Measurements from ENCODE around the gene PGLYRP1. TPM values are rescaled to one million over a fixed set of nuclear protein-coding genes. Genes with fewer than 3 reads are reported as not detected.

The PGLYRP1 gene
- total RNA-seq, 1 experiment from 2014 or later, result not detected

DNA sequence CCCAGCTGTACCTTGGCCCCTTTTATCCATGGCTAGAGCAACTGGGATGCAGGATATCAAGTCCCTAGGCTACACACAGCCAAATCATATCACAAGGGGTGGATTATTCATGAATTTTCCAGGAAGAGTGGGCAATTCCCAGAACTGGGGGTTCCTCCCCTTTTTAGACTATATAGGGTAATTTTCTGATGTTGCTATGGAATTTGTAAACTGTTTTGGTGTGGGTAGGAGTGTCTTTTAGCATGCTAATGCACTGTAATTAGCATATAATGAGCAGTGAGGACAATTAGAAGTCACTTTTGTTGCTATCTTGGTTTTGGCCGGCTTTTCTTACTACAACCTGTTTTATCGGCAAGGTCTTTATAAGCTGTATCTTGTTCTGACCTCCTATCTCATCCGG lies 35.9 kb upstream of the PGLYRP1 start:
- Histone ChIP-seq H3K79me2 (ENCODE audit: insufficient read depth, low read length) (no peaks in the 10 kb centered on the region), H3K36me3 (ENCODE audit: control insufficient read depth in 1 of 2, insufficient read depth in 2 of 2, low read length in 2 of 2) (no peaks in the 10 kb centered on the region), H3K27me3 (ENCODE audit: insufficient read depth, low read length) (peaks cover 71% of the 10 kb centered on the region), H3K4me1 (ENCODE audit: control insufficient read depth in 1 of 2, insufficient read depth in 2 of 2, low read length in 2 of 2) (peaks cover 0 to 6% of the 10 kb centered on the region in 2 experiments; a peak in 1 of 4 replicates), H3K9me3 (ENCODE audit: control insufficient read depth in 1 of 2, insufficient read depth in 1 of 2, low read depth in 1 of 2, low read length in 2 of 2) (no peaks in the 10 kb centered on the region), H3K4me3 (replicated peaks in 1 of 2; ENCODE audit: low read depth in 1 of 2, low read length in 2 of 2) (no peak overlapping the region), H3K9ac (ENCODE audit: low read length) (no peak overlapping the region), H3K9me2 (ENCODE audit: insufficient read depth) (no peaks in the 10 kb centered on the region), H3K4me2 (ENCODE audit: low read length) (no peak overlapping the region), H2AFZ (ENCODE audit: low read depth, low read length, poor library complexity, severe bottlenecking) (no peak overlapping the region), H4K20me1 (ENCODE audit: insufficient read depth) (0 out of 2 replicates have a peak, but pooled peaks cover 7% of the 10 kb centered on the region), H3K27ac (ENCODE audit: low read depth, low read length) (no peak overlapping the region)
- ChIA-PET POLR2A (no interaction called here), CTCF (no interaction called here), RAD21 (ENCODE audit: low non-redundant PET in 1 of 2, low total read pairs in 2 of 2, uncharacterized antibody in 2 of 2, unreplicated experiment in 2 of 2) (no interaction called here)
- ATAC-seq (no peak), DNase-seq (ENCODE audit: low read depth, low spot score) (no peak)
- TF ChIP-seq ZFX (IDR thresholded peaks at IDR 0.05), result no peak
- no peak for TF ChIP-seq SRF (IDR thresholded peaks at IDR 0.05; ENCODE audit: low read depth)
- TF ChIP-seq FOSL1 (IDR thresholded peaks at IDR 0.05; ENCODE audit: low read depth), result no peak
- TF ChIP-seq, protein P1, sequence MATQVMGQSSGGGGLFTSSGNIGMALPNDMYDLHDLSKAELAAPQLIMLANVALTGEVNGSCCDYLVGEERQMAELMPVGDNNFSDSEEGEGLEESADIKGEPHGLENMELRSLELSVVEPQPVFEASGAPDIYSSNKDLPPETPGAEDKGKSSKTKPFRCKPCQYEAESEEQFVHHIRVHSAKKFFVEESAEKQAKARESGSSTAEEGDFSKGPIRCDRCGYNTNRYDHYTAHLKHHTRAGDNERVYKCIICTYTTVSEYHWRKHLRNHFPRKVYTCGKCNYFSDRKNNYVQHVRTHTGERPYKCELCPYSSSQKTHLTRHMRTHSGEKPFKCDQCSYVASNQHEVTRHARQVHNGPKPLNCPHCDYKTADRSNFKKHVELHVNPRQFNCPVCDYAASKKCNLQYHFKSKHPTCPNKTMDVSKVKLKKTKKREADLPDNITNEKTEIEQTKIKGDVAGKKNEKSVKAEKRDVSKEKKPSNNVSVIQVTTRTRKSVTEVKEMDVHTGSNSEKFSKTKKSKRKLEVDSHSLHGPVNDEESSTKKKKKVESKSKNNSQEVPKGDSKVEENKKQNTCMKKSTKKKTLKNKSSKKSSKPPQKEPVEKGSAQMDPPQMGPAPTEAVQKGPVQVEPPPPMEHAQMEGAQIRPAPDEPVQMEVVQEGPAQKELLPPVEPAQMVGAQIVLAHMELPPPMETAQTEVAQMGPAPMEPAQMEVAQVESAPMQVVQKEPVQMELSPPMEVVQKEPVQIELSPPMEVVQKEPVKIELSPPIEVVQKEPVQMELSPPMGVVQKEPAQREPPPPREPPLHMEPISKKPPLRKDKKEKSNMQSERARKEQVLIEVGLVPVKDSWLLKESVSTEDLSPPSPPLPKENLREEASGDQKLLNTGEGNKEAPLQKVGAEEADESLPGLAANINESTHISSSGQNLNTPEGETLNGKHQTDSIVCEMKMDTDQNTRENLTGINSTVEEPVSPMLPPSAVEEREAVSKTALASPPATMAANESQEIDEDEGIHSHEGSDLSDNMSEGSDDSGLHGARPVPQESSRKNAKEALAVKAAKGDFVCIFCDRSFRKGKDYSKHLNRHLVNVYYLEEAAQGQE (IDR thresholded peaks at IDR 0.05; ENCODE audit: low read depth), result no peak
- no peak for TF ChIP-seq JUND (IDR thresholded peaks at IDR 0.05)
- TF ChIP-seq RAD21 (IDR thresholded peaks at IDR 0.05; ENCODE audit: low read depth), result no peak
- no peak for TF ChIP-seq SIN3A (IDR thresholded peaks at IDR 0.05; ENCODE audit: low read depth)
- TF ChIP-seq ZNF274 (IDR thresholded peaks at IDR 0.05; ENCODE audit: low read depth, low read length), result no peak
- TF ChIP-seq CEBPB (IDR thresholded peaks at IDR 0.05; ENCODE audit: low read depth), result no peak
- no peak for TF ChIP-seq EZH2 (IDR thresholded peaks at IDR 0.05)
- TF ChIP-seq, protein P2, sequence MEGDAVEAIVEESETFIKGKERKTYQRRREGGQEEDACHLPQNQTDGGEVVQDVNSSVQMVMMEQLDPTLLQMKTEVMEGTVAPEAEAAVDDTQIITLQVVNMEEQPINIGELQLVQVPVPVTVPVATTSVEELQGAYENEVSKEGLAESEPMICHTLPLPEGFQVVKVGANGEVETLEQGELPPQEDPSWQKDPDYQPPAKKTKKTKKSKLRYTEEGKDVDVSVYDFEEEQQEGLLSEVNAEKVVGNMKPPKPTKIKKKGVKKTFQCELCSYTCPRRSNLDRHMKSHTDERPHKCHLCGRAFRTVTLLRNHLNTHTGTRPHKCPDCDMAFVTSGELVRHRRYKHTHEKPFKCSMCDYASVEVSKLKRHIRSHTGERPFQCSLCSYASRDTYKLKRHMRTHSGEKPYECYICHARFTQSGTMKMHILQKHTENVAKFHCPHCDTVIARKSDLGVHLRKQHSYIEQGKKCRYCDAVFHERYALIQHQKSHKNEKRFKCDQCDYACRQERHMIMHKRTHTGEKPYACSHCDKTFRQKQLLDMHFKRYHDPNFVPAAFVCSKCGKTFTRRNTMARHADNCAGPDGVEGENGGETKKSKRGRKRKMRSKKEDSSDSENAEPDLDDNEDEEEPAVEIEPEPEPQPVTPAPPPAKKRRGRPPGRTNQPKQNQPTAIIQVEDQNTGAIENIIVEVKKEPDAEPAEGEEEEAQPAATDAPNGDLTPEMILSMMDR (IDR thresholded peaks at IDR 0.05 in 2 of 3, conservative IDR thresholded peaks at IDR 0.05 in 1 of 3; ENCODE audit: borderline replicate concordance in 1 of 3, insufficient read depth in 1 of 3, low read depth in 2 of 3, low read length in 2 of 3), result no peak
- TF ChIP-seq EGR1 (IDR thresholded peaks at IDR 0.05; ENCODE audit: low read depth), result no peak
- TF ChIP-seq CBX3 (IDR thresholded peaks at IDR 0.05; ENCODE audit: low read depth), result no peak
- TF ChIP-seq TCF7L2 (IDR thresholded peaks at IDR 0.05; ENCODE audit: borderline replicate concordance, extremely low read depth, insufficient read depth, insufficient read length), result no peak
- TF ChIP-seq EZH2phosphoT487 (IDR thresholded peaks at IDR 0.05; ENCODE audit: borderline replicate concordance), result no peak
- no peak for TF ChIP-seq ELF1 (IDR thresholded peaks at IDR 0.05; ENCODE audit: borderline replicate concordance, low read depth)
- TF ChIP-seq POLR2AphosphoS5 (IDR thresholded peaks at IDR 0.05; ENCODE audit: low read depth, low read length), result no peak
- TF ChIP-seq SP1 (IDR thresholded peaks at IDR 0.05; ENCODE audit: low read depth), result no peak
- no peak for TF ChIP-seq POLR2A (IDR thresholded peaks at IDR 0.05; ENCODE audit: borderline replicate concordance, extremely low read depth, insufficient read depth, insufficient read length)
- intact Hi-C loops (cut with micrococcal nuclease), result no loop called here
- no TSS peak for BruUV-seq (replicated peaks)

Data from HCT116 (cell line).